CD4-positive, alpha-beta T cell treated with Interleukin-4 for 1 hour (primary cell): ENCODE measurements around the gene MRPL33.
"Not testable (repeated sequence)": the region's sequence is repeated elsewhere in the genome, so short reads cannot be mapped to it uniquely, and the experiment has no call there.

Experiments used
- DNase-seq, 2 donors: peaks; one replicate each; pipeline ENCODE4 v3.0.0-alpha.2; 2020 to 2022

Gene MRPL33

DNA sequence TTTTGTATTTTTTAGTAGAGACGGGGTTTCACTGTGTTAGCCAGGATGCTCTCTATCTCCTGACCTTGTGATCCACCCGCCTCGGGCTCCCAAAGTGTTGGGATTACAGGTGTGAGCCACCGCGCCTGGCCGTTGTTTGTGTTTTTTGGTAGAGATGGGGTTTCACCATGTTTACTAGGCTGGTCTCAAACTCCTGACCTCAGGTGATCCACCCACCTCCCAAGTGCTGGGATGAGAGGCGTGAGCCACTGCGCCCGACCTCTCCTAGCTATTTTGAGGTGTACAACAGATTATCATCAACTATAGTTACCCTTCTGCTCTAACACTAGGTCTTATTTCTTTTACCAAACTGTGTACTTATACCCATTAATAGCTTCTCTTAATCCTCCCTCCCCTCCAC is 28.9 kb upstream of the MRPL33 start:
- no peak for DNase-seq

DNA sequence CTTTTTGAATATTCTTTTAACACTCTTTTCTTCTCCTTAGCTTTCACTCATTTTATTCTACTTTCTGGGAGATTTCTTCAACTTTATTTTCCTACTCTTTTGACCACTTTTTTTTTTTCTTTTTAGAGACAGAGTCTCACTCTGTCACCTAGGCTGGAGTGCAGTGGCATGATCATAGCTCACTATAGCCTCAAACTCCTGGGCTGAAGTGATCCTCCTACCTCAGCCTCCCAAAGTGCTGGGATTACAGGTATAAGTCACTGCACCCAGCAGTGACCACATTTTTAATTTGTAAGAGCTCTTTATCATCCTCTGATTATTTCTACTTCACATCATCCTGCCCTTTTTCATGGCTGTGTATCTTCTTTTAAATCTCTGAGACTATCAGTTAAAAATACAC is 26.0 kb upstream of the MRPL33 start:
- not testable (repeated sequence) for DNase-seq

DNA sequence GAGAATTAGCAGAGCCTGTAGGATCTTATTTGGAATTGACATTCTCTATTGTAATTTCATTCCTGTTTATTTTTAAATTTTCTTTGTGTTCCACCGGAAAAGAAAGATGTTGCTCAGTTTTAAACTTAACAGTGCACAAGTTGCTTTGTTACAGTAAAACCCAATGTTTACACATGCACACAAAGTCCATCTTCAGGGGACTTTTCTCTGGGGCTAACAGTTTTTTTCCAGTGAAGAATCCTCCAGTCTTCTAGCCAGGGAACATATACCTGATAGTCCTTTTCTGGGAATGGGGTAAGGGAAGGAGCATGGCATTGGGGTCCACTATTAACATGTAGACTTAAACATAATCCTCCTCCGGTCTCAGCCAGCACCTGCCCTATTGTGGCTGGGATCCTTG is 25.2 kb upstream of the MRPL33 start:
- DNase-seq, result no peak

DNA sequence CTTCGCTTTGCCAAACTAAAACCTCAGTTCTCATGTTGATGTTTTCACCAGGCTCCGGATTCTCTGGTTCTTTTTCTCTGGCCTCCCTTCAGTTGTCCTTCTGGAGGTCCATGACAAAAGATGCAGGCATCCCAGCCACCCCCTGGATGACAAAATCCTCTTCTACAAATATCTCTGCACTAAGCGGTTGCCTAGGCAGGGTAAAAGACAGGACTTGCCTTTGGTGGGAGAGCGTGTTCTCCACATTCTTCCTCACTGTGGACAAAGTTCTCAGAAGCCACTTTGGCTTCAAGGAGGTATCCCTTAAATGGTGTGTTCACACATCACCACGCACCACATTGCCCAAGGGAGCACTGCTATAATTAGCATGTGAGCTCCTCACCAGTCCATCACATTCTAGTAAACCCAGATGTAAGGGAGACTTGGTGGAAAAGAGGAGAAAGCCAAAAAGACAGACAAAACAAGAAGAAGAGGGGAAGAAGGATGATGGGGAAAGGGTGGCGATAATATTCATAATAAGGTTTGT is 23.6 kb upstream of the MRPL33 start:
- DNase-seq, result no peak

DNA sequence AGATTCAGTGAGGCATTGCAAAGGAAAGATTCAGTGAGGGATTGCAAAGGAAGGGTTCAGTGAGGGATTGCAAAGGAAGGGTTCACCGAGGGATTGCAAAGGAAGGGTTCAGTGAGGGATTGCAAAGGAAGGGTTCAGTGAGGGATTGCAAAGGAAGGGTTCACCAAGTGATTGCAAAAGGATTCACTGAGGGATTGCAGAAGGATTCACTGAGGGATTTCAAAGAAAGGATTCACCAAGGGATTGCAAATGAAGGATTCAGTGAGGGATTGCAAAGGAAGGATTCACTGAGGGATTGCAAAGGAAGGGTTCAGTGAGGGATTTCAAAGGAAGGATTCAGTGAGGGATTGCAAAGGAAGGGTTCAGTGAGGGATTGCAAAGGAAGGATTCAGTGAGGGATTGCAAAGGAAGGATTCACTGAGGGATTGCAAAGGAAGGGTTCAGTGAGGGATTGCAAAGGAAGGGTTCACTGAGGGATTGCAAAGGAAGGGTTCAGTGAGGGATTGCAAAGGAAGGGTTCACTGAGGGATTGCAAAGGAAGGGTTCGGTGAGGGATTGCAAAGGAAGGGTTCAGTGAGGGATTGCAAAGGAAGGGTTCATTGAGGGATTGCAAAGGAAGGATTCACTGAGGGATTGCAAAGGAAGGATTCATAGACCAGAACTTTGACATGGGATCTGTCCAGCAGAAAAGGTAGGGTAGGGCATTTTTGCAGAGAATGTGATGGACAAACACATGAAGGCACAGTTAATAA is 22.5 kb upstream of the MRPL33 start:
- not testable (repeated sequence) for DNase-seq

DNA sequence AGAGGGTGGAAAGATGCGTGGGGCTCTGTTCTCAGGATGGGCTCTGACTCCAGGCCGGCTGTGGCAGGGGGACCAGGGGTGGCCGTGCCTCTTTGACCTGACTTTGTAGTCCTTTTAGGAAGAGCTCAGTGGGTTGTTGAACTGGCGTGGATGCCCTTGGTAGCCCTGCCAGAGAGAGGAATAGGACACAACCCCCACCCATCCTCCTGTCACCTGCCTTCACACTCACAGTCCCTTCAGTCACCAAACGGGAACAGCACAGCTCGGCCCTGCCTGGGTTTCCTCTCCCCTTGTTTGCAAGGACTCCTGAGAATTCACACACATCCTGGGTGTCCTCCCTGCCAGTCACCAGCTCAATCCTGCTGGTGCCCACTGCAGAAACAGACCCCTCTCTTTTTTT is 20.1 kb upstream of the MRPL33 start:
- DNase-seq, result no peak

DNA sequence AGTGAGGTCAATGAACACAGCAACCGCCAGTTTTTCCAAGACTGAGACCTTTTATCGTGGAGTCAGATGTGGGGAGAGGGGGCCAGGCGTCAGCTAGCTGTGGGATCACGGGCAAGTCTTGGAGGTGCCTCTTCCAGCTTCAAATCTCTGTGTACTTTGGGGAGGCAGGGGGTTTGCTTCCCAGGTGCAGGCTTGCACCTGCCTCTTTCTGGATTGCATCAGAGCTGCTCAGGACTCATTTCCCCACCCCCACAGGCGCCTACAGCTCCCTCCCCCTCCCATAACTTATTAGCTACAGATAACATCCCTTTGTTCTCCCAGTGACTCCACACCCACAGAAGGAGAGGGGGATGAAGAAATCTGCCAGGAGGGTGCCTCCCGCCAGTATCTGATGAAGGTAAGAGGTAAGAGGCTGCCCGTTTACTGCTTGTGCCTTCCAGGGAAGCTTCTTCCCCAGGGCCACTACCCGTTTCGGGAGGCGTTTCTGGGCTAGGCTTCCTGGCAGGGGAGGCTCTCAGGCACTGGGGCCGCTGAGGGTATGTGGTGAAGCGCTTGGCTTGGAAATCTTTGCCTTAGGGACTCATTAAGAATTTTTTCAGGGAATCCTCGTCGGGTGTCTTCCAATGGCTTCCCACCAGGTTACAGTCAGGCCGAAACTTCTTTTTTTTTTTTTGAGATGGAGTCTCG is 18.8 kb upstream of the MRPL33 start:
- no peak for DNase-seq

DNA sequence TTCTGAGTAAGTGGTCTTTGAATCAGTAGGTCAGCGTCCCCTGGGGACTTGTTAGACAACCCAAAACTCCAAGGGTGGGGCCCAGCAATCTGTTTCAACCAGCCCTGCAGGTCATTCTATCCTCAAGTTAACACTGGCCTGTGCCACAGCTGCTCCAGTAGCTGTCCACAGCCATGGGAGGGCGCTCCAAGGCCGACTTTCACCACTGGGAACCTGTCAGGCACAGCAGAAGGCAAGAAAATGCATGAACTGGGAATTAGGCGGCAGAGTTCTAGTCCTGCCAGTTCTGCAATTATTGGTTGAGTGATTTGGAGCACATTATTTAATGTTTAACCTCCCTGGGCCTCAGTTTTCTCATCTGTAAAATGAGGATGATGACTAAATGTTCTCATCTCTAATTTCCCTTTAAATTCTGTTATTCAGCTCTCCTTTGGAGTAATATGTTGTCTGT is 17.4 kb upstream of the MRPL33 start:
- peak; percentile 72 to 73 for DNase-seq

DNA sequence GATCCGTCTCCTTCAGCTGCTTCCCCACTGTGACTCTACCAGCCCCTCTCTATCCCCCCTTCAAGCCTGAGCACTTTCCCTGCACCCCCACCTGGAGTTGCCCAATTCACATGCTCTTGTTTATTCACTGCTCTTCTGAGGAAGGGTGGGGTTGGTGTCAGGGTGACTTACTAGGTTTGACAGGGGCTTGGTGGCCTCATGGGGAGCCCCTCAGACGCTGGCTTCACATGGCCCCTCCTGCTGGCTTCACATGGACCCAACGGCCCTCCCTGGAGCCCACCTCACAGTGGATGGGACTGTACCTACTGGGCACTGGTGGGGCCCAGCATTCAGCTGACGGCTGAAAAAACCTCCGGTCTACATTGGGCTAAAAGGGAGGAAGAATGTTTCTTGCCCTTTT is 16.7 kb upstream of the MRPL33 start:
- no peak for DNase-seq

DNA sequence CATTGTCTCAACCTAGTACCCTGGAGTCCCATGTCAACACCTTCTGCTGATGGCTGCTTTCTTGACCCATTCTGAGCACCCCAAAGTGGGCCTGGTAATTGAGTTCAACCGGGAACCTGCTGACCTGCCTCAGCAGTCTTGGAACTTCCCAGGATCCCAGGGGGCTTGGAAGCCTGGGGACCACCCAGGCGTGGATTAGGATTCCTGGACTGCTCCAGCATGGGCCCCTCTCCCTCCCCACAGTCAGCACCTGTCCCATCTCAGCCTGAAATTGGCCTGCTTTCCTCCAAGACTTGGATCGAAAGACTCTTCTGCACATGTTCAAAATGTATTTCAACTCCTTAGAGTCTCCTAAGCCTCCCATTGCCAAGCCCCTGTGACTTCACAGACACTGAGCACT is 15.4 kb upstream of the MRPL33 start:
- no peak for DNase-seq

DNA sequence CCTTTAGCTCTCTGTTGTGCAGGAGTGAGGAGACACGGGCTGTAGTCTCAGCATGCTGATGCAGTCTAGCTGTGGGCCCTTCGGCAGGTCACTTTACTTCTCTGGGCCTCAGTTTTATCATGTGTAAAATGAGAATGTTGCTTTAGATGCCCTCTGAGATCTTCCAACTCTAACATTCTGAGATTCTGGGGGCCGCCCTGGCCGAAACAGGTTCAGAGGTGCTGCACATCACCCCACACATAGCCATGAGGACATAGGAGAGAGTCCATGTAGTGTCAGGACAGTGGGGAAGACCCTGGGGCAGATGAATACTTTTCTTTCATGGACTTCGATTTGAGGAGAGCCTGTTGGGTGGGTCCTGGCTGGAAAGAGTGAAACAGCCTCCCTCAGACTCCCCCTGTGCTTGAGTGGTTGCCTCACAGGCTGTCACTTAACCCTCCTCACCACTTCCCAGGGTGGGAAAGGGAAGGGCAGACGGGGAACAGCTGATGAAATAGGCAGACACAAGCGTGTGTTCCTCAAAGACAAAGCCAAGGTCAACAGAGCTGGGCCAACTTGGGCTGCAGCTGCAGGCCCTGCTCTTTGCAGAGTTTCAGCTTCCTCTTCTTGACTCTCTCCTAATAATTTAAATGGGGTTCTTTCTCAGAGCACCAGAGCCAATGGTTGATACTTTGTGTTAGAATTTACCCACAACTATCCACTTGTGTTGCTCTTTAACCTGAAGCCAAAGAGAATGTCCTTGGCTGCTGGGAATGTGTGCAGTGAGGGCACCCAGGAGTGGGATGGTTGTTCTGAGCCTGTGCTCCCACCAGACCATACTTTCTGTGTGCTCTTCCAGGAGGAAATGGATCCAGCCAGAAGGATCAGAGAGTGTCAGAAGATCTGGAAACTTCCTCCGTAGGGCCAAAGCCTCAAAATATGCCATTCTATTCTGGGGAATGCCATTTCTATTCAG is 14.7 kb upstream of the MRPL33 start:
- DNase-seq, result peak in 1 of 2 donors; percentile 40

DNA sequence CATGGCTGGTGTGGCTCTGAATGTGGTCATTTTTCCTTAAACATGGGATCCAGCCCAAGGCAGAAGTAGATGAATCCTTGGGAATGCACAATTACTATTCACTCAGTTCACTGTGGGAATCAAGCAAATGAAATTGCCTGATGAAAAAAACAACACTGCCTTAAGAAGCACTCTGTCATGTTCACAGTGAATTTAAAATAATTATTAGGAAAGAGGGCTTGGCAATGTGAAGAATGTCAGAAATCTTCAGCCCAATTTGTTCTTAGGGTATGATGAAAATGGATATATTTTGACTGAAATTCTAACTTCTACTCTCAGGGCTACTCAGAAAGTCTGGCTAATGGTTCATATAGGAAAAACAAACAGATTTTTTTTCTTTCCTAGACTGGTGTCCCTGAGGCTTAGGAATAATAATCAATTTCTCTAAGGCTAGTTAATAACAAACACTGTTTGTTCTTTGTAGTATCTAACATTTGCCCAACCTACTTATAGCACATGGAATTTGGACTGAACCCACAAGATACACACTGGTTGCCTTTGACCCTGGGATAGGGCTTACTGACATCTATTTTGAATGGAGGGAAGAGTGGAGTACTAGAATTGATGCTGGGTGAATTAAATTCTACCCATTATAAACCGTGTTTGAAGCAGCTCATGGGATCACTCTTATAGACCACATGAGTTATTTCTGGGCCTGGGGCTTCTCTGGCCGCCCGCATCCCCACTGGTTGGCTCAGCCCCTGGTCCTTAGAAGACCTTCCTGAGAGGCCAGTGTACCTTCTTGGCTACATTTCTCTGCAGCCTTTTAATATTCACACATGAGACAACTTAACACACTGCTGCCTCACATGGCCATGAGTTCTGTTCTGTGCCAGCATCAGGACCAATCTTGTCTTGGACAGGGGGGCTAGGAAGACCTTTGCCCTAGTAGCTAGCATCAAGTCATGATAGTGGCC is 8.3 kb upstream of the MRPL33 start:
- no peak for DNase-seq

DNA sequence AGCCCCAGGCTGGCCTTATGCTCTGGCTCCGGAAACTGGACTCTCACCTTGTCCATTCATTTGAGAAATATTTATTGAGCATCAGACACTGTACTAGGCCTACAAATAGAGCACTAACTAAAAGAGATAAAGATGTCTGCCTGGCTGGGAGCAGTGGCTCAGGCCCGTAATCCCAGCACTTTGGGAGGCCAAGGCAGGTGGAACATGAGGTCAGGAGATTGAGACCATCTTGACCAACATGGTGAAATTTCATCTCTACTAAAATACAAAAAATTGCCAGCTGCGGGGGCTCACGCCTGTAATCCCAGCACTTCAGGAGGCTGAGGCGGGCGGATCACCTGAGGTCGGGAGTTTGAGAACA is 7.6 kb upstream of the MRPL33 start:
- DNase-seq, result no peak

DNA sequence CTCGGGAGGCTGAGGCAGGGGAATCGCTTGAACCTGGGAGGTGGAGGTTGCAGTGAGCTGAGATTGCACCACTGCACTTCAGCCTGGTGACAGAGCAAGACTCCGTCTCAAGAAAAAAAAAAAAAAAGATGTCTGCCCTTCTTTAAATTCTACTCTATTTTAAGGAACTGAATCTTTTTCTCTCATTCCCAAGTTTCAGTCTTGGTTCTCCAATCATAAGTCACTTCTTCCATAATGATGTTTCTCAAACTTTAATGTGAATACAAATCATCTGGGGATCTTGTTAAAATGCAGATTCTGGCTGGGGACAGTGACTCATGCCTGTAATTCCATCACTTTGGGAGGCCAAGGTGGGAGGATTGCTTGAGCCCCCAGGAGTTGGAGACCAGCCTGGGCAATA is 7.0 kb upstream of the MRPL33 start:
- not testable (repeated sequence) for DNase-seq

DNA sequence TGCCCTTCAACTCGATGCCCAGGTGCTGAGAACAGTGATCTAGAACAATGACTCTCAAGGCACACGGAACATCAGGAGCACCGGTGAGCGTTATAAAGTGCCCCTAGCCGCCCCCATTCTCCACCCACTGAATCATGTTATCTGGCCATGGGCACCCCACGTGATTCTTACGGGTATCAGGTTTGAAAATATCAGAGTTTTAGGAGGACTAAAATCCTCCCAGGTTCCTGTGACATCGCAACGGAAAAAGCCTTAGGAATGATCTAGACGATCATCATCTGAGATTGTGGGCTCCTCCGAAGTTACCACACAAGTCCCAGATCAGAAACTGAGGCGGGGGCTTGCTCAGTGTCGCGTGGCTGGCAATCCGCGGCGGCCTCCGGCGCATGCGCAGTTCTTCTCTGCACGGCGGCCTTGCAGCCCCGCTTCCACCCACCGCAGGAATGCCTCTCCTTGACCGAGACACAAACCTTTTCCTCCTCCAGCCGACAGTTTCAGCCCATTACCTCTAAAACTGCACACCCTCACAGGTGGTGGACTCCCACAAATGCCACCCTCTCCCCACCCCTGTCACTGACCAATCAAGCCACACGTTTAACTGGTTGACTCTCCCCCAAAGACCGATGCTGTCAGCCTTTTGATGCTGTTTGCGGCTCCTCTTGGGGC is 5.8 kb upstream of the MRPL33 start:
- peak; percentile 48 to 62 for DNase-seq

DNA sequence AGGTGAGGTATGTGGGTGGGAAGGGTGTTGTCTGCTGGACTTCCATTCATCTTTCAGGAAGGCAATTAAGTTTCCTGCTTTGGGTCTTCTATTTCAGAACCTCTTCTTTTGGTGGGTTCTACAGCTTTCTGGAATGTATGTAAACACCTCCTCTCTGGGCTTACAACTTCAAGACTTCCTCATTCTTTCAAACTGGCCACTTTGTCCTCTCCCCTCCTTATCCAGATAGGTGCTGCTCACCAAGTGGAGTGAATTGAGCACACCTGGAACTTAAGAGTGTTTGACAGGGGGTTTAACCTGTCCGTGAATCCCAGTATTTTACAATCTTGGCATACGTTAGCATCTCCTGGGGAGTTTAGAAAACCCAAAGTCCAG is 5.2 kb upstream of the MRPL33 start:
- no peak for DNase-seq

DNA sequence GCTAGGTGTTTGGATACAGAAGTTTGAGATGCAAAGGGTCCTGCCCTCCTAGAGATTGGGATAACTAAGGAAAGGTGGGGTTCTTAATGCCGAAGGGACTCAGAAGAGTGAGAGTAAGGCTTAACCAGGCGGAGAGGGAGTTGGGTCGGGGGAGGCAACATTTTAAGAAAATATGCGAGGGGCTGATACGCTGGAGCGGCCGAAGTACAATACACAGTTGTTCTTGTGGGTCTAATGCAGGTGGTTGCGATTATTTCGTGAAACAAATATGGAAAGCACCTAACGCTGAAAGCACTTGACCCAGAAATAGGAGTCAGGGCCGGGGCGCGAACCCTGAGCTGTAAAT is 344 bp upstream of the MRPL33 start:
- DNase-seq, result no peak

DNA sequence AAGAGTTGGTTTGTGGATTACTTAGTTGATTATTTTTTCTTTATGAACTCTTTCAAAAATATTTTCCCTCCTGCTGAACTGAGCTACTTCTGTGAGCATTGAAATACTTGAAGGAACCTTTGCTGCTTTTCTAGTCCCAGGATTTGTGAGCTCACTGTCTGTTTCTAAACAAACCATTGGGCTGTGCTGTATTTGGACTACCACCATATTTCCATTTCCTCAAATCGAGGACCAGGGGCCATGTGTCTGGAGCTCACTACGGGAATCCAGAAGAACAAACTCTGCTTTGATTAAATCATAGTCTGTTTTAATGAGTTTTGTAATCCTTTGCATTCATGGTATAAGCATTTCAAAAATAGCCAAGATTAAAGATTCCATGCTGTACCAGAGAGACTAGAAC is 1.3 kb downstream of the MRPL33 start:
- no peak for DNase-seq

DNA sequence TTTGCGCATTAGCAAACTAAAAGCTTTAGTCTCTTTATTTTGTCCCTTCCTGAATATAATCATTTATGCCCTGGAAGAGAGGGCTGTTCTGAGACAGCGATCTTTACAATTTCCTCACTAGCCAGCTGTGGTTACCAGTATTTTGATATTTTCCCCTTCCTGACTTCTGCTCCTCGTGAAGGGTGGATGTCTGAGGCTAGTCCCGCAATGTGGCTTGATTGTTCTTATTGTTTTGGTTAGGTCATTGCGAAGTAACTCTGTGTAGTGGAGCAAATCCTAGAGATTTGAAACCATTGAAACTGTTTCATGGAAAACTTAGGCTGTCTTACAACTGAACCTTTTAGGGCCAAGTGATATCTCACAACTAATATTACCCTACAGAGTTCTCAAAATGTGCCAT is 2.4 kb downstream of the MRPL33 start:
- DNase-seq, result no peak

DNA sequence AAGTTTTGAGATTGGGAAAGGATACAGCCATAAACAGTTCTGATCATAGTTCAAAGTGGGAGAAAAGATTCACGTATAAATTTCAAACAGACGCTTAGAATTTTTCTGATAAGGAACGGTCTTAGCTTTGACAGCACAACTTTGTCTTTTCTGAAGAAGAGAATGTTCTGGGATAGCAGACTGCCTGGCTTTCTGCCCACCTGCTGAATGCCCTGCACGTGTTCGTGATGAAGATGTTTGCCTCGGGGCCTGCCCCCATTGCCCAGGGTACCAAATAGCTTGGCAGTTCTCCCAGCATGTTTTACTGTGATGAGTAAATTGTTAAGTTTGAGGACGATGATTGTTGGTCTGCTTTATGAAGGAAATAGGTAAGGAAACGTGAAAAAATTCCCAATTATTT is 4.6 kb downstream of the MRPL33 start:
- no peak for DNase-seq

DNA sequence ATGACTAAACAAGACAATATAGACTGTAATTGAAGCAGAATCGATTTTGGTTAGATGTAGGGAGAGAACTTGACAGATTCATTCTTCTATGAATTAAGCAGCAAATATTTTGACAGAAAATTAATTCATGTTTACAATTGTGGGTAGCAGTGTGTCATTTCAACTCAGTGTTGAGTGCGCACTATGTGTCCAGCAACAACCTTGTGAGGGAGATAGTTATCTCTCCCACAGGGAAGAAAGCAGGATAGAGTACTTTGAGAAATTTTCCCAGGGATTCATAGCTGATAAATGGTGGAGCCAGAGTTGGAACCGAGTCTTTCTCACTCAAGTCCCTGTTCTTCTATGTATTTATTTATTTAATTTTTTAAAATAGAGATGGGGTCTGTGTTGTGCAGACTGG is 5.2 kb downstream of the MRPL33 start:
- no peak for DNase-seq
